Thyroid gland (tissue), 4 donors: ENCODE measurements around the gene ZNF597. TPM values are rescaled to one million over a fixed set of nuclear protein-coding genes. Genes with fewer than 3 reads are reported as not detected.

Source experiments
- DNase-seq, 2 donors: peaks; one replicate each; pipeline ENCODE4 v3.0.0-alpha.2; 2019
- H3K27ac ChIP-seq, 3 donors: fragments of 200-600 bp; sonication (generic); 1 replicate in 2 of 3; 2 replicates in 1 of 3; pipeline ENCODE4 v1.5.1; 2016 to 2019; ENCODE audit warnings: mild to moderate bottlenecking in 1 of 3, moderate library complexity in 1 of 3
- H3K27me3 ChIP-seq: fragments of 200-600 bp; sonication (generic); one replicate; pipeline ENCODE4 v1.5.1; 2019
- H3K36me3 ChIP-seq, 2 donors: fragments of 200-600 bp; sonication (generic); one replicate each; pipeline ENCODE4 v1.5.1; 2016 to 2019
- H3K4me1 ChIP-seq, 2 donors: fragments of 200-600 bp; sonication (generic); one replicate each; pipeline ENCODE4 v1.5.1; 2017 to 2019
- H3K4me3 ChIP-seq, 3 donors: fragments of 200-600 bp; sonication (generic); replicated peaks in 1 of 3; 1 replicate in 2 of 3; 2 replicates in 1 of 3; pipeline ENCODE4 v1.5.1; 2016; ENCODE audit warnings: mild to moderate bottlenecking in 1 of 3
- H3K9me3 ChIP-seq: fragments of 200-600 bp; sonication (generic); one replicate; pipeline ENCODE4 v1.5.1; 2017
- POLR2A ChIP-seq, 2 donors: fragments of 450-650 bp; IDR thresholded peaks; one replicate each; pipeline ENCODE4 v1.6.1; 2017; ENCODE audit warnings: antibody characterized with exemption in 2 of 2, mild to moderate bottlenecking in 2 of 2, moderate library complexity in 1 of 2
- WGBS, 2 donors: methylation state at CpG; one replicate each; pipeline ENCODE4 v1.1.5; 2017; 5-methylcytosine and 5-hydroxymethylcytosine counted together
- intact Hi-C: fragments of 100-400 bp; cut with DNase I; formaldehyde crosslinking; loops from one replicate; pipeline ENCODE4 v1.15.1; 2023
- microRNA-seq: library from miRNA; unstranded; fragments of <30 nt; microRNA quantifications from one replicate; pipeline ENCODE4, GENCODE V29; 2016
- small RNA-seq: library from RNA; depleted of rRNA; stranded (forward); fragments of <200 nt; gene quantifications from one replicate; pipeline ENCODE3, GENCODE V24; 2016
- total RNA-seq, 4 donors: library from RNA; depleted of rRNA; stranded (reverse); fragments of >200 nt; gene quantifications; one replicate each; pipeline ENCODE4 v1.2.3, GENCODE V29; 2016
- TF ChIP-seq, protein P1 (sequence below), 6 experiments: fragments of 200-600 bp in 3 of 6; fragments of 450-650 bp in 3 of 6; sonication (generic) in 3 of 6; IDR thresholded peaks; one replicate each; pipeline ENCODE4 v1.5.1; 2016 to 2019; ENCODE audit warnings: antibody characterized with exemption in 6 of 6, mild to moderate bottlenecking in 2 of 6, inconsistent platforms in 1 of 6, moderate library complexity in 1 of 6

The ZNF597 gene
- total RNA-seq, 4 donors from 2014 or later = 2.7 to 6.8 (median 4.3) TPM

DNA sequence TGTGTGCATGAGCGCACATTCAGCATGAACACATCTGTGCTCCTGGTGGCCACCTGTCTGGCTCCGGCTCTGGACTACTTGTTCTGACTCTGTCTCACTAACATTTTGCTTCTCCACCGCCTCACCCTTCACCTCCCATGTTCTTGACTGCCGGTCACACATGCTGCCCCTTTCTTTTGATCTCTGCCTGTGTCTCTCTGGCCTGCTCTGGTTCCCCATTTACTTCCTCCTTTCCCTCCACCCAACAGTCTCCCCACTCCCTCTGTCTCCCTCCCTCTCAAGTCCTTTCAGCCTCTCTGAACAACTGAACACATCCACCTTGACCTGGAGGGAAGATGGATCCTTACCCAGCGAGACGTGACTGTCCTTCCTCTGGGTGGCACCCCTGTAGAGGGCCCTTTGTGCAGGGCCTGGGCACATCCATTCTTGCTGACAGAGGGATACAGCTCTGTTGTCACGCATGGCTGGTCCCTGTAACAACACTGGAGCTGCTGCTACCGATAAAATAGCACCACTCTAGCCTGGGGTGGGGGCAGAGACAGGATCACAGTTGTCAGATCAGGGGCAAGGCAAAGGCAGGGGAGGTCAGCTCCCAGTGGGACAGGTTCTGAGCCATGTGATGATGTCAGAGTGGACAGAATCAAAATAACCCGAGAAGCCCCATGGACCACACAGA, 53.5 kb downstream of the ZNF597 start:
- H3K4me3 ChIP-seq = no peak overlapping the region
- H3K27me3 ChIP-seq = no peaks in the 10 kb centered on the region
- DNase-seq = peak in 1 of 2 donors; percentile 6
- TF ChIP-seq, protein P1, sequence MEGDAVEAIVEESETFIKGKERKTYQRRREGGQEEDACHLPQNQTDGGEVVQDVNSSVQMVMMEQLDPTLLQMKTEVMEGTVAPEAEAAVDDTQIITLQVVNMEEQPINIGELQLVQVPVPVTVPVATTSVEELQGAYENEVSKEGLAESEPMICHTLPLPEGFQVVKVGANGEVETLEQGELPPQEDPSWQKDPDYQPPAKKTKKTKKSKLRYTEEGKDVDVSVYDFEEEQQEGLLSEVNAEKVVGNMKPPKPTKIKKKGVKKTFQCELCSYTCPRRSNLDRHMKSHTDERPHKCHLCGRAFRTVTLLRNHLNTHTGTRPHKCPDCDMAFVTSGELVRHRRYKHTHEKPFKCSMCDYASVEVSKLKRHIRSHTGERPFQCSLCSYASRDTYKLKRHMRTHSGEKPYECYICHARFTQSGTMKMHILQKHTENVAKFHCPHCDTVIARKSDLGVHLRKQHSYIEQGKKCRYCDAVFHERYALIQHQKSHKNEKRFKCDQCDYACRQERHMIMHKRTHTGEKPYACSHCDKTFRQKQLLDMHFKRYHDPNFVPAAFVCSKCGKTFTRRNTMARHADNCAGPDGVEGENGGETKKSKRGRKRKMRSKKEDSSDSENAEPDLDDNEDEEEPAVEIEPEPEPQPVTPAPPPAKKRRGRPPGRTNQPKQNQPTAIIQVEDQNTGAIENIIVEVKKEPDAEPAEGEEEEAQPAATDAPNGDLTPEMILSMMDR (IDR thresholded peaks at IDR 0.05) = no peak
- TF ChIP-seq POLR2A (IDR thresholded peaks at IDR 0.05) = no peak
- peaks cover 32 to 40% of the 10 kb centered on the region in 2 donors for H3K36me3 ChIP-seq
- 62 to 73% methylated on average over 9 of the region's 9 CpGs for WGBS, 2 donors
- intact Hi-C loops = no loop called here
- H3K4me1 ChIP-seq = no peaks in the 10 kb centered on the region
- no peaks in the 10 kb centered on the region for H3K9me3 ChIP-seq
- no peak overlapping the region for H3K27ac ChIP-seq

DNA sequence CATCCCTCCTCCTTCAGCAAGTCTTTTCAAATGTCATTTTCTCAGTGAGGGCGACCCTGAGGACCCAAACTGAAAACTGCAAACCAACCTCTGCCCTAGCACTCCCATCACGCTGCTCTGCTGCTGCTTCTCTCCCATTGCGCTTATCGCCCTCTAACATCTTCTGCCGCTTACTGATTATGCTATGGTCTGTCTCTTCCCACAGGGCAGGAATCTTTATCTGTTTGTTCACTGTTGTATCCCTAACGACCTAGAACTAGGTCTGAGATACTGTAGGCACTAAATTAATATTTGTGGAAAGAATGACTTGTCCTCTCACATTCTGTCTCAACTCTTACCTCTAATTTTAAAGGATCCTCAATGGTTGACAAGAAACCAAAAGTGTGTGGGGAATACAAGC, 55.0 kb downstream of the ZNF597 start:
- H3K36me3 ChIP-seq = peaks cover 44 to 45% of the 10 kb centered on the region in 2 donors
- WGBS, 2 donors = 96 to 97% methylated on average over 6 of the region's 6 CpGs
- no peak overlapping the region for H3K4me3 ChIP-seq
- intact Hi-C loops = no loop called here
- TF ChIP-seq, protein P1 (IDR thresholded peaks at IDR 0.05) = no peak
- no peak for TF ChIP-seq POLR2A (IDR thresholded peaks at IDR 0.05)
- no peak overlapping the region for H3K27ac ChIP-seq
- no peaks in the 10 kb centered on the region for H3K9me3 ChIP-seq
- no peaks in the 10 kb centered on the region for H3K27me3 ChIP-seq
- no peaks in the 10 kb centered on the region for H3K4me1 ChIP-seq
- DNase-seq = no peak

DNA sequence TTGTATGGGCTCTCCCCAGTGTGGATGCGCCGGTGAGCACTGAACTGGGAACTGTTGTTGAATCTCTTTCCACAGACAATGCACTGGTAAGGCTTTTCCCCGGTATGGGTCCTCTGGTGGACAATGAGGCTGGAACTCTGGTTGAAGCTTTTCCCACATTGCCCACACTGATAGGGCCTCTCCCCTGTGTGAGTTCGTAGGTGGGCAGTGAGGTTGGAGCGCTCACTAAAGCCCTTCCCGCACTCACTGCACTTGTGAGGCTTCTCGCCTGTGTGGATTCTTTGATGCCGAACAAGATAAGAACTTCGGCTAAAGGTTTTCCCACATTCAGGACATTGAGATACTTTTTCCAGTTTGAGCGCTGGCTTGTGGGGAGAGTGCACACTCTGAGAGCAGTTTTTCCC, 60.3 kb downstream of the ZNF597 start:
- peaks cover 39 to 40% of the 10 kb centered on the region in 2 donors for H3K36me3 ChIP-seq
- H3K4me1 ChIP-seq = no peaks in the 10 kb centered on the region
- TF ChIP-seq, protein P1 (IDR thresholded peaks at IDR 0.05) = no peak
- no peak for TF ChIP-seq POLR2A (IDR thresholded peaks at IDR 0.05)
- no peaks in the 10 kb centered on the region for H3K27me3 ChIP-seq
- DNase-seq = no peak
- peaks cover 7% of the 10 kb centered on the region for H3K9me3 ChIP-seq
- H3K27ac ChIP-seq = no peak overlapping the region
- intact Hi-C loops = loop anchor here (5.0 kb wide), 2 partner anchors 66 to 161 kb away; no protein-coding TSS in a partner anchor
- 98 to 100% methylated on average over 10 of the region's 10 CpGs for WGBS, 2 donors
- no peak overlapping the region for H3K4me3 ChIP-seq

Small RNAs within 50 kb of the gene (microRNA-seq; reads per million reads assigned to microRNA genes)
- not detected for gene MIR6126

Small RNAs within 50 kb of the gene (small RNA-seq; reads per million reads assigned to genes)
- not detected for gene MIR6126

Other genes with a start within 250 kb of the ZNF597 start
- gene ZNF200, start 208.3 kb downstream of the ZNF597 start, total RNA-seq = 10 to 100 TPM in 2 of 4 donors, 1 to 10 TPM in 2; 6.4 to 10.8 (median 9.4) TPM
- gene MEFV, start 186.9 kb downstream of the ZNF597 start, total RNA-seq = 1 to 10 TPM in 1 of 4 donors, under 1 TPM in 3; 0.22 to 2.2 (median 0.54) TPM
- gene ZNF263, start 160.0 kb downstream of the ZNF597 start, total RNA-seq = 10 to 100 TPM; 44.6 to 62.2 (median 60.6) TPM
- gene TIGD7, start 138.1 kb downstream of the ZNF597 start, total RNA-seq = 10 to 100 TPM in 3 of 4 donors, 1 to 10 TPM in 1; 8.6 to 16.2 (median 12.7) TPM
- 10 to 100 TPM; 36.5 to 61.5 (median 45.7) TPM for gene ZNF75A, start 138.0 kb downstream of the ZNF597 start, total RNA-seq
- 1 to 10 TPM in 2 of 4 donors, under 1 TPM in 1, not detected in 1; 0.68 to 2.0 (median 1.1) TPM for gene OR2C1, start 87.6 kb downstream of the ZNF597 start, total RNA-seq
- gene ZSCAN32, start 42.5 kb downstream of the ZNF597 start, total RNA-seq = 10 to 100 TPM; 12.0 to 20.2 (median 15.4) TPM
- 10 to 100 TPM; 12.1 to 16.7 (median 16.1) TPM for gene ZNF174, start 42.3 kb downstream of the ZNF597 start, total RNA-seq
- 10 to 100 TPM; 22.7 to 42.2 (median 31.0) TPM for gene NAA60, start 176 bp upstream of the ZNF597 start, total RNA-seq
- gene C16orf90, start 52.0 kb upstream of the ZNF597 start, total RNA-seq = not detected
- gene CLUAP1, start 57.5 kb upstream of the ZNF597 start, total RNA-seq = 10 to 100 TPM; 24.6 to 31.6 (median 29.4) TPM
- gene NLRC3, start 133.9 kb upstream of the ZNF597 start, total RNA-seq = 1 to 10 TPM; 1.3 to 4.7 (median 1.4) TPM
- gene SLX4, start 168.1 kb upstream of the ZNF597 start, total RNA-seq = 1 to 10 TPM; 2.7 to 4.9 (median 4.5) TPM
- gene DNASE1, start 211.2 kb upstream of the ZNF597 start, total RNA-seq = 10 to 100 TPM; 18.1 to 33.2 (median 25.0) TPM